Panc1 (cell line): Measurements from ENCODE around the gene APOBEC3F. TPM values are rescaled to one million over a fixed set of nuclear protein-coding genes. Genes with fewer than 3 reads are reported as not detected.

Experiments
- ATAC-seq: fragments of 200-7000 bp; cut with Tn5 transposase; 2 replicates; pipeline ENCODE4 v1.9.1; 2020; ENCODE audit warnings: mild to moderate bottlenecking, moderate library complexity
- BruUV-seq: library from RNA; stranded (reverse); fragments of 400-500 nt; replicated peaks from 2 replicates; lab custom pipeline; 2021; lab: Mats Ljungman, UMichigan
- CTCF ChIA-PET: fragments of 300-600 bp; sonication (Branson Sonifier 250); formaldehyde crosslinking; loops from one replicate; lab custom pipeline; 2022; ENCODE audit warnings: antibody characterized with exemption; lab: Charles Lee
- POLR2A ChIA-PET: fragments of 300-600 bp; sonication (Branson Sonifier 250); formaldehyde crosslinking; loops from one replicate; lab custom pipeline; 2022; ENCODE audit warnings: antibody characterized with exemption; lab: Charles Lee
- DNase-seq: peaks from one replicate; pipeline ENCODE4 v3.0.0-alpha.2; 2010; ENCODE audit warnings: low read depth, low spot score
- H3K27ac ChIP-seq: 2 replicates; pipeline ENCODE4 v1.5.1; 2011; ENCODE audit warnings: mild to moderate bottlenecking, low read length, inconsistent platforms
- H3K27me3 ChIP-seq: fragments of 200-500 bp; sonication (Bioruptor generic); 2 replicates; pipeline ENCODE4 v1.6.0; 2014; ENCODE audit warnings: low read length, inconsistent platforms; ENCODE audit not compliant: control insufficient read depth, insufficient read depth
- H3K36me3 ChIP-seq: fragments of 200-500 bp; sonication (Bioruptor generic); 2 replicates; pipeline ENCODE4 v1.5.1; 2014; ENCODE audit warnings: inconsistent platforms, mild to moderate bottlenecking, low read length, moderate library complexity; ENCODE audit not compliant: control insufficient read depth, insufficient read depth
- H3K4me1 ChIP-seq: 2 replicates; pipeline ENCODE4 v1.5.1; 2011; ENCODE audit warnings: inconsistent platforms, mild to moderate bottlenecking, low read length, moderate library complexity; ENCODE audit not compliant: control insufficient read depth, insufficient read depth
- H3K4me3 ChIP-seq, 2 experiments: 2 replicates each; pipeline ENCODE4 v1.5.1; 2011 to 2012; ENCODE audit warnings: low read depth in 2 of 2, low read length in 2 of 2, mild to moderate bottlenecking in 2 of 2, inconsistent platforms in 1 of 2, moderate library complexity in 1 of 2
- H3K9me3 ChIP-seq: fragments of 200-500 bp; sonication (Bioruptor generic); 2 replicates; pipeline ENCODE4 v1.5.1; 2014; ENCODE audit warnings: low read depth, mild to moderate bottlenecking, inconsistent platforms, low read length, moderate library complexity; ENCODE audit not compliant: control insufficient read depth, insufficient read depth
- CTCF ChIP-seq: fragments of 450-650 bp; IDR thresholded peaks from 2 replicates; pipeline ENCODE4 v1.5.1; 2017; ENCODE audit warnings: mild to moderate bottlenecking
- POLR2AphosphoS5 ChIP-seq: IDR thresholded peaks from 2 replicates; pipeline ENCODE4 v1.6.1; 2012; ENCODE audit warnings: mild to moderate bottlenecking, low read depth, low read length, moderate library complexity
- REST ChIP-seq, 2 experiments: IDR thresholded peaks; 2 replicates each; pipeline ENCODE4 v1.6.1; 2011 to 2012; ENCODE audit warnings: low read depth in 2 of 2, control low read depth in 1 of 2, low read length in 1 of 2, mild to moderate bottlenecking in 1 of 2, moderate library complexity in 1 of 2; ENCODE audit not compliant: insufficient read depth in 1 of 2
- SIN3A ChIP-seq: IDR thresholded peaks from 2 replicates; pipeline ENCODE4 v1.6.1; 2012; ENCODE audit warnings: low read depth, mild to moderate bottlenecking, low read length, moderate library complexity, borderline replicate concordance; ENCODE audit not compliant: insufficient read depth
- TCF7L2 ChIP-seq: IDR thresholded peaks from 2 replicates; pipeline ENCODE4 v1.6.1; 2011; ENCODE audit warnings: mild to moderate bottlenecking, low read depth, low read length, inconsistent platforms
- in situ Hi-C: cut with HindIII; loops from 2 replicates; pipeline ENCODE4 v1.10.0; 2016; ENCODE audit warnings: low sequenced_read_pairs, low pct_unique_long_range_greater_than_20kb
- intact Hi-C: fragments of 100-400 bp; cut with micrococcal nuclease; formaldehyde crosslinking; loops from one replicate; pipeline ENCODE4 v1.10.0; 2022; ENCODE audit not compliant: unreplicated experiment
- total RNA-seq: library from RNA; stranded (reverse); gene quantifications from one replicate; pipeline ENCODE4 v1.2.1, GENCODE V29; 2021; ENCODE audit not compliant: unreplicated experiment

Gene APOBEC3F
- total RNA-seq, 1 experiment from 2014 or later = 7.7 TPM

GRCh38 chr22:39026509-39027150 lies 14.0 kb upstream of the APOBEC3F start:
- ChIA-PET CTCF (no interaction called here), POLR2A (no interaction called here)
- TF ChIP-seq TCF7L2 (no peak), CTCF (no peak), REST (IDR thresholded peaks at IDR 0.05; ENCODE audit: insufficient read depth in 1 of 2, low read depth in 2 of 2, low read length in 1 of 2) (no peak), POLR2AphosphoS5 (no peak), SIN3A (no peak)
- no peak for DNase-seq
- Histone ChIP-seq H3K4me3 (no peak overlapping the region), H3K27me3 (no peaks in the 10 kb centered on the region), H3K9me3 (no peaks in the 10 kb centered on the region), H3K36me3 (no peaks in the 10 kb centered on the region), H3K4me1 (peaks cover 3% of the 10 kb centered on the region; the same call in 1 of the 2 replicates), H3K27ac (no peak overlapping the region)
- ATAC-seq = no peak
- no TSS peak for BruUV-seq
- in situ Hi-C loops (no loop called here), intact Hi-C loops (no loop called here)

DNA sequence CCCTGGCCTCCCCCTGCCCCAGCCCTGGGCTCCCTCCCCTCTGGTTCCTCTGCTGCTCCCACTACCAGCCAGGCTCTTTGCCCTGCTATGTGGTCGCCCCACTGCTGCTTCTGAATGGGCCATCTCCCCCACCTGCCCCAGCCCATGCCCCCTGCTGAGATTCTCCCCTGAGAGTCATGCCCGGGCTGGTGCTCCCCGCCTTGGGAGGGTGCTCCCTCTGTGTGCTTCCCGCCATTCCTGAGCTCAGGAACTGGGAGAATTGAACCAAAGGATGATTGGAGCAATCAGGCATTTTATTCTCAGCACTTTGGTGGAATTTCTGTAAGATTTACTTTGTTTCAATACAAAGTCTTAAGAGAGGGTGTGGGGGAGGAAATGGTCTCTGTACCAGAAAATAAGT lies 12.9 kb upstream of the APOBEC3F start:
- ChIA-PET CTCF (no interaction called here), POLR2A (no interaction called here)
- no peak for ATAC-seq
- no peaks in the 10 kb centered on the region for H3K27me3 ChIP-seq
- no TSS peak for BruUV-seq
- no peaks in the 10 kb centered on the region for H3K9me3 ChIP-seq
- TF ChIP-seq POLR2AphosphoS5 (no peak), TCF7L2 (no peak)
- in situ Hi-C loops (no loop called here), intact Hi-C loops (no loop called here)
- H3K4me3 ChIP-seq = no peak overlapping the region
- H3K27ac ChIP-seq = no peak overlapping the region
- no peaks in the 10 kb centered on the region for H3K4me1 ChIP-seq
- no peak for DNase-seq
- no peaks in the 10 kb centered on the region for H3K36me3 ChIP-seq

DNA sequence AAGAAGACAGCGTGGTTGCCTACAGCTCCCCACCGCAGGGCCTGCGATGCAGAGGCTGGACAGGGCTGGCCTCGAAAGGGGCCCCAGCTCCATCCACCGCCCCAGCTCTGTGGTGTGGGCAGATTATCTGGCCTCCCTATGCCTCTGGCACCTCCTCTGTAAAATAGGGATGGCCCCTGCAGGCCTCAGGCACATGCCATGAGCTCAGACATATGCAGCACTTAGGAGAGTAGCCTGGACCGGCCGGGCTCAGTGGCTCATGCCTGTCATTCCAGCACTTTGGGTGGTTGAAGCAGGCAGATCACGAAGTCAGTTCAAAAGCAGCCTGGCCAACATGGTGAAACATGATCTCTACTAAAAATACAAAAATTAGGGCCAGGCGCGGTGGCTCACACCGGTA lies 12.4 kb upstream of the APOBEC3F start:
- POLR2A ChIA-PET = no interaction called here
- no peaks in the 10 kb centered on the region for H3K36me3 ChIP-seq

More for the DNA sequence above, 12.4 kb upstream of the APOBEC3F start:
- Histone ChIP-seq H3K9me3 (no peaks in the 10 kb centered on the region), H3K4me3 (no peak overlapping the region), H3K27ac (no peak overlapping the region), H3K4me1 (no peaks in the 10 kb centered on the region), H3K27me3 (no peaks in the 10 kb centered on the region)
- ATAC-seq (no peak), DNase-seq (no peak)
- intact Hi-C loops (no loop called here), in situ Hi-C loops (no loop called here)
- BruUV-seq = no TSS peak
- TF ChIP-seq CTCF = no peak
- no peak for TF ChIP-seq SIN3A
- no peak for TF ChIP-seq POLR2AphosphoS5
- TF ChIP-seq TCF7L2 = no peak
- TF ChIP-seq REST (IDR thresholded peaks at IDR 0.05; ENCODE audit: insufficient read depth in 1 of 2, low read depth in 2 of 2, low read length in 1 of 2) = no peak
- CTCF ChIA-PET = no interaction called here
